ENCODE measurements around the gene IFITM1.
"Not testable (repeated sequence)": the region's sequence is repeated elsewhere in the genome, so short reads cannot be mapped to it uniquely, and the experiment has no call there.

Gene IFITM1

DNA sequence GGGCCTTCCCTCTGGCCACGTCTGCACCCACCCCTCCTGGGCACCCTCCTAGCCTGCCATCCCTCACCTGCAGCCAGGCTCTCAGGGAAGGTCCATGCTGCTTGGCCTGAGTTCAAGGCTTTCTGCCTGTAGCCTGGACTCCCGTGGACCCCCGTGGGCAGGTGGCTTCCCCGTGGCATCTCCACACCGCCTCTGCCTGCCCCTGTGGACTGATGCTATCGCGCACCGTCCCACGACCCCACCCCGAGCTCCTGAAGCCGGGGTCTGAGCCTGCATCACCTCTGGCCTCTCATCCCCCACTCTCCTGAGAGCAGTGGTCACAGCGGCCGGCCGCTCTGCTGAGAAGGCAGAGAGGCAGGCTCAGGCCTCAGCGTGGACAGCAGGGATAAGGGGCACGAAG is 19.1 kb upstream of the IFITM1 start:
- DNase-seq, result no peak

DNA sequence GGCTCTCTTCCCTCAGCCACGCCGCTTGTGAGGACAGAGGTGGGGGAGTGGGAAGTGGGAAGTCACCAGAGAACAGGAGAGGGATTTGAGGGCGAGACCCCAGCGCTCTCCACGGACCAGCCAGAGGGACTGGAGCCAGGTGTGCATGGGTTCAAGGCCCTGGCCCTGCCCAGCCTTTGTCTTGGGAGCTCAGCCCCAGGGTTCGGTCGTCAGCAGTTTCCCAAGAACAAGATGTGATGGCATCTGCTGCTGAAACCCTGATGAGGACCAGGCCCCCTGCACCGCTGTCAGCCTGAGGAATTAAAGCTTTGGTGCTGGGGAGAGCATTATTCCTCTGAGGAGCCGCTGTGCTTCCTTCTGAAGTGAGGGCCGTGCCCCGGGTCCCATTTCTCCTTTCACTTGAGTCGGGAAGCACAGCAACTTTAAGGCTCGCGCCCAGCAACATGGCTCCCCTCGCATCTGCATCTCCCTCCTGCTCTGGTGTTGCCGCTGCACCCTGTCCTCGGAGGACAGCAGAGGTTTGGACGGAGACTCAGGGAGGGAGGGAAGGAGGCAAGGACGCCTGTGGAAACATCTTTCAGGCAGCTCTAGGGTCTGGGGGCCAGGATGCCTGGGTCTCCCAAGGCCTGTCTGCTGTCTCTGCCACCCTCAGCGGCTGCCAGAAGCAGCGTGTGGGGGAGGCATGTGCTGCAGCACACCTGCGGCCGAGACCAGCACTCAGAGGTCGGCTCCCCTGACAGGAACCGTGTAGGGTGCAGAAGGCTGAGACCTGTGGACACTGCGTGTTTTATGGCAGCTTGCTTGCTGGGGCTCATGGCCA is 18.3 kb upstream of the IFITM1 start:
- no peak for DNase-seq

DNA sequence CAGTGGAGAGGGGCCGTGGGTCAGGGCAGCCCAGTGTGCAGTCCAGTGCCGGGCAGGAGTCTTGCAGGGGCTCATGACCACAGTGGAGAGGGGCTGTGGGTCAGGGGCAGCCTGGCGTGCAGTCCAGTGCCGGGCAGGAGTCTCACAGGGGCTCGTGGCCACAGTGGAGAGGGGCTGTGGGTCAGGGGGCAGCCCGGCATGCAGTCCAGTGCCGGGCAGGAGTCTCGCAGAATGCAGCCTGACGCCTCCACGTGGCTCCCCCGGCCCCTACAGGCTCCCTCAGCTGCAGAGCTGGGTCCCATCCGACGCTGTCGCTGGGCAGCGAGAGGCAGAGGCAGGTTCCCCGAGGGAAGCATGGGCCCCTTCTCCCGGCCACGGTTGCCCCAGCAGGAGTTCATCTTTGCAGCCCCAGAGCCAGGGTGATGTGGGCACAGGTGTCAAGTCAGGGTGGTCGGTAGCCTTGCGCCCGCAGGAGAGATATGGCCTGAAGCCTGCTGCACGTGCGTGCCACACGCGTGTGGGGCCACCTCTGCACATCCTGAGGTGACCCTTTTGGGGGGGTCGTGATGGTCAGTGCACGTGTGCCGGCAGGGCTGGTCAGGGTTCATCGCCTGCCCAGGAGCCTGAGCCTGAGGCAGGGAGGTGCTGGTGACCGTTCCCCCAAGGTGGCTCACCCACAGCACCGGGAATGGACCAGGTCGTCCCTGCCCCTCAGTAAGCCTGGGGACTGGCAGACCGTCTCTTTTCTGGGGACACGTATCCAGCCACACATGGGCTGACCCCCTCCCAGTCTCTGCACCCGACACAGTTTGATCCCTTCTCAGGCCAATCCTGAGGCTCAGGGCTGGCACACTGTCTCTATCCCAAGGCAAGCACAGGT is 17.4 kb upstream of the IFITM1 start:
- DNase-seq, result no peak

DNA sequence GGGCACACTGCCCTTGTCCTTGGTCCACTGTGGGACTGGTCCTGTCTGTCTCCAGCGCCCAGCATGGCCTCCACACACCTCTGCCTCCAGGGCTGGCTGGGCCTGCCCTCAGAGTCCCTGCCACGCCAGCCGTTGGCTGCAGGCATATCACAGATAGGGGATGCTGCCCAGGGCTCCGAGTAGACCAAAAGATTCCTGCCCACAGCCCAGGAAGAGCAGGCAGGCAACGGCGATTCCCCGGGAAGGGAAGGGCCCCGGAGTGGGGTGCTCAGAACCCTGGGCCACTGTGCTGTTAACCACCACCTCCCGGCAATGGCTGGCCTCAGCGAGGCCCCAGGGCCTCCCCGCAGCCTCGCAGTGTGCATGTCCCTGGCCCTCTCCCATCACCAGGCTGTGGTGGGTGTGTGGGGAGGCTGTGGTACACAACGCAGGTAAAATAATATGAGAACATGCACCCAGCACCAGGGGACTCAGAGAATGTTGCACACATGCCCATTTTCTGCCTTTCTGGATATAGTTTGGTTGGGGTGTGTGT is 16.7 kb upstream of the IFITM1 start:
- DNase-seq, result no peak

DNA sequence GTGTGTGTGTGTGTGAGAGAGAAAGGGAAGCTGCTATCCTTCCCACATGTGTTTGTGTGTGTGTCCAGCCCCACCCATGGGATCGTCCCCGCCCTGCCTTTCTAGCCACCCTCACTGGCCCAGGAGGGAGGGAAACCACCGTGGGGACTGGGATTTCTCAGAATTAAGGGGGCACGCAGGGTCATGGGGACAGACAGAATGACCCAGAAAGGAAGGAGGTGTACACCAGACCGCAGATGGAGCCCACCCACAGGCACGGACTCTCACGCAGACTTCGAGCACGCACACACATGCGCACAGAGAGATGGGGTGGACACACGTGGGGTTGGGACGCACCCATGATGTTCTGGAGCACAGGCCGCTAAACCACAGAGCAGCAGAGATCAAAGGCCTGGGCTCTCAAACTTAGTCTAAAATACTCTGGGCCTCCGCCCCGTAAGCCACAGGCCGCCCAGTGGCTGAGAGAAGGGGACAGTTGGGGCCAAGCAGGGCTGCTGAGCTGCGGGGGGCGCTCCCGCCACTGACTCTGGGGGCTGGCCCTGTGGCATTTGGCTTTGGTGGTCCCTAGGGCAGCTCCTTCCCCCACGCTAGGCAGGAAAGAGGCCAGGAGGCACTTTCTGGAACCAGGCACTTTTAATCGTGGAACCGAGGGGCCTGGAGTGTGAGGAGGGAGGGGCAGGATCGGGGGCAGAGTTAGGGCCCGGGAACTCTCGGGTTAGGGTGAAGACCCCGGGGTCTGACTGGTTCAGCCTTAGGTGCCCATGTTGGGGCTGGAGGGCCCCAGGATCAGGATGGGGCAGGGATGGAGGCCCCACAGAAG is 16.0 kb upstream of the IFITM1 start:
- DNase-seq, result no peak

DNA sequence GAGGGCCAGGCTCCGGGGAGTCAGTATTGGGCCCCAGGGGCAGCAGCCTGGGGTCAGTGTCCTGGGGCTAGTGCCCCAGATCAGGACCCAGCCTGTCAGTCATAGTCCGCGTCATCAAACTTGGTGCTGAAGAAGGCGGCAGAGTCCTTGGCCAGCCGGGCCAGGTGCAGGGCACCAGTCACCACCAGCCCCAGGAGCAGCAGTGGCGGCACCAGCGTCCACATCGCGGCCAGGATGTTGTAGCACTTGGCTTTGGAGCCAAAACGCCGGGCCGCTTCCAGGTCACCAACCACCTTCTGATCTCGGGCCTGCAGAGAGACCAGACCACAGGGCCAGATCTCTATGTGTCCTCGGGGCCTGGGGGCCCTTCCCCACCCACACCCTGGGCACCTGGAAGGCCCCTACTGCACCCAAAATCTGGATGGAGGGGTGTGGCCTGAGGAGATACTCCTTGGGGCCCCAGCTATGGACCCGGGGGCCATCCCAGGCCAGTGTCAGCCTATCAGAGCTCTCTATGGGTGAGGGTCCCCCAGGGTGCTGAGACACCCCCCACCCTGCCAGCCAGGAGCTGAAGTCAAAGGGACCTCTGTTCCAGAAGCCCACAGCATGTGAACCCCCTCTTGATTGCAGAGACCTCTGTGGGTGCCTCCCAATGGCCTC is 15.3 kb upstream of the IFITM1 start:
- no peak for DNase-seq

DNA sequence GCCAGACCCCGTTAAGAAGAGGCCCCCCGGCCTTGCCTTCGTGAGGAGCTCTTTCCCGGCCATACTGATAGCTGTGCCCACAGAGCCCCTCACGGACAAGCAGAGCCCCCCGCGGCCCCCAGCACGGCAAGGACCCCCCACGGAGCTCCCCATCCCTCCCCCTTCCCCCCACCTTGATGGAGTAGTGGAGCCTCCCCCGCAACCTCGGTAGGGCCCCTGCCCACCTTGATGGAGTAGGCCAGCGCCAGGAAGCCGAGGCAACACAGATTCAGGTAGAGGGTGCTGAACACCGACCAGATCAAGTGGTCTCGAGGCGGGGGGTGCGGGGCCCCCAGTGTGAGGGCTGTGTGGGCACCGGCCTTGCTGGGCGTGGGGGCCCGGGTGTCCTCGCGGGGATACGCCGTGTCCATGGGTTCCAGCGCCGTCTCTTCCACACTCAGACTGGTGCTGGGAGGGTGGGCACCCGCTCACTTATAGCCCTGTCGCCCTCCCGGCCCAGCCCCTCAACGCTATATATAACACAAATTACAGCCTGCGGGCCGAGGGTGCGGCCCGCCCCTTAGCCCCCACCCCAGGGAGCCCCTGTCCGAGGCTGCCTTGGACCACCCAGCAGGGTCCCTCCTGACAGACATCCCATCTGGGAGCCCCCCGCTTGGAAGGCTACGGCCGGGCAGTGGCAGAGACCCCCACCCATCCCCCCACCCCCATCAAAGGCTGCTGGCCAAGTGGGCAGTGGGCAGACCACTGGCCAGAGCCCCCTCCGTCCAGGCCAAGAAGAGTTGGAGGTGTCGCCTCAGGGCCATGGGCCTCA is 14.6 kb upstream of the IFITM1 start, which contains the start of gene IFITM5:
Gene IFITM5, minus strand, starts transcription at position 446 of the 811 bp plus-strand sequence. Its CDS starts 36 bp downstream, at position 410.
- DNase-seq, result no peak

DNA sequence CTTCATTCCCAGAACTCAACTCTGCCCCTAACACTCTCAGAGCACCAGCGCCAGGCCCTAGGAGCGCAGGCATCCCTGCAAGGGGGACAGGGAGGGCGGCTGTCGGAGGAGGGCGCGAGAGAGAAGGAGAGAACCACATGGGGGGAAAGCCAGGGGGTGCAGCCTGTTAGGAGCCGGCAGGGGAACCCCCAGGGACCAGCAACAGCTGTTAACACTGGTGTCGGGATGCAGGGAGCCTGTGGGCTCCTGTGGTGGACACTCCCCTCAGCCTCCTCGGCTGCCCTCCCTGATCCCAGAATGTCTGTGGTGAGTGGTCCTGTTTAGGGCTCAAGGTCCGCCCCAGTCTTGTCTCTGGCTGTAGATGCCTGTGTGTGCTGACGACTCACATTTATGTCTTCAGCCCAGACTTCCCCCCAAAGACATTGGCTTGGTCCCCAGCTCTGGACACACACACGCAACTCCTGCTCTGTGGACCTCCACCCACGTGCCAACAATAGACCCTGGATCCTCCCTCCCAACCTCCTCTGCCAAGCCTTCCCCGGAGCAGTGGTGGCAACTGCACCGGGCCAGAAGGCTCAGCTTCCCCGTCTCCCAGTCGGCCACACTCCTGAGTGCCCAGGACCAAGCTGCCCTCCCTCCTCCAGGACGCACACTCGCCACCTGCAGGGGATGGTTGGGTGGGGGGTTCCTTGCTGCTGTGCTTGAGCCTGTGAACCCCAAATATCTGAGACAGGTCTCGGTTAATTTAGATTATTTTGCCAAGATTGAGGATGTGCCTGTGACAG is 13.7 kb upstream of the IFITM1 start:
- no peak for DNase-seq

DNA sequence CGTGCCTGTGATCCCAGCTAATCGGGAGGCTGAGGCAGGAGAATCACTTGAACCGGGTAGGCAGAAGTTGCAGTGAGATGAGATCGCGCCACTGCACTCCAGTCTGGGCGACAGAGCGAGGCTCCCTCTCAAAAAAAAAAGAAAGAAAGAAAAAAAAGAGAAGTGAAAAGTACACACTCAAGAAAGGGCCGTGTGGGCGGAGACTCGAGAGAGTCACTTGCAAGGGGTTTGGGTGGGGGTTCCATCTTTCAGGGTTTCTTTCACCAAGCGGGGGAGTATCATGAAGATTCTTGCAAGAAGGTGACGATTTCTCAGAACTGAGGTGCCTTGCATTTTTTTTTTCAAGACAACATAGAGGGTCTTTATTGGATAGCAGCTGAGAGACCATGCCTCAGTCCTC is 10.5 kb upstream of the IFITM1 start:
- no peak for DNase-seq

DNA sequence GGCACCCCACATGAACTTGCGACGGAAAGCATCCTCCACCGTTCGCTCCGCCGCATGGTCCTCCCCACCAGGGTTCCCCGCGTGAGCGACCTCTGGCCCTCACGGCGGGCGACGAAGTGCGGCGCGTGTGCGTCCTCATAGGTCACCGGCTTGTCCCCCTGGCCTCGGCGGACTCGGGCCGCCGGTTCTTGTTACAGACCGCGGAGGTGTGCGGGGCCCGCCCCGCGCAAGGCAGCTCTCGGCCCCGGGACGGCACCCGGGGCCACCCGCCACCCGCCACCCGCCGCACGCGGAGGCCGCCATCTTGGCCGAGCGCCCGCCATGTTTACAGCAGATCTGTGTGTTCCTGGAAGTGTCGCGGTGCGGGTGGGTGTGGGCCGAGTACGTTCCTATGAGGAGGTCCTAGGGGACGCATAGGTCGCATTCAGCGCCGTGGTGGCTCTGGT is 9.8 kb upstream of the IFITM1 start:
- DNase-seq, result no peak

DNA sequence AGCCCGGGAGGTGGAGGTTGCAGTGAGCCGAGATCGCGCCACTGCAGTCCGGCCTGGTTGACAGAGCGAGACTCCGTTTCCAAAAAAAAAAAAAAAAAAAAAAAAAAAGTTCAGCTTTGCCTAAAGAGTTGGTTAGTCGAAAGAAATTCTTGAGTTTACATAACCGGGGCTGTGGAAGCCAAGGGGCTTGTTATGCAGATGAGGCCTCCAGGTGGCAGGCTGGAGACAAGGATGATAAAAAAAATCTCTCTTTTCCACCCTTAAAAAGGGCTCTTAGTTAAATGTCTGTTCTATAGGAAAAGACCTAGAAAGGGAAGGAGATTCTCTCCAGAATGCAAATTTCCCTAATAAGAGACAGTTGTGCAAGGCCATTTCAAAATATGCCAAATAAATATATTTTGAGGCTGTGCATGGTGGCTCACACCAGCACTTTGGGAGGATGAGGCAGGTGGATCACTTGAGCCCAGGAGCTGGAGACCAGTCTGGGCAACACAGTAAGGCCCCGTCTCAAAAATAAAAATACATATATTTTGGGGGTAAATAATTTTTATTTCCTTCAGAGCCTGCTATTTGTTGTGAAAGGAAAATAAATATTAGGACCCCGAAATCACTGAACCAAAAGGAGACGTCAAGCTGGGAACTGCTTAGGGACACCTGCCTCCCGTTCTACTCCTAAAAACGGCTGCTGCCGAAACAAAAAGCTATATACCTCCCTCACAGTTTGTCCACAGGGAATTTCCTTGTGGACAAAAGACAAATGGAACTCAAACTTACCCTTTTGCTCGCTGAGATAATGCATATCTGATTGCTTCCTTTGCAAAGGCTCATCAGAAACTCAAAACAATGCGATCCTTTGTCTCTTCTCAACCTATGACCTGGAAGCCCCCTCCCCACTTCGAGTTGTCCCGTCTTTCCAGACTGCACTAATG is 8.7 kb upstream of the IFITM1 start:
- peak; percentile 26 for DNase-seq

DNA sequence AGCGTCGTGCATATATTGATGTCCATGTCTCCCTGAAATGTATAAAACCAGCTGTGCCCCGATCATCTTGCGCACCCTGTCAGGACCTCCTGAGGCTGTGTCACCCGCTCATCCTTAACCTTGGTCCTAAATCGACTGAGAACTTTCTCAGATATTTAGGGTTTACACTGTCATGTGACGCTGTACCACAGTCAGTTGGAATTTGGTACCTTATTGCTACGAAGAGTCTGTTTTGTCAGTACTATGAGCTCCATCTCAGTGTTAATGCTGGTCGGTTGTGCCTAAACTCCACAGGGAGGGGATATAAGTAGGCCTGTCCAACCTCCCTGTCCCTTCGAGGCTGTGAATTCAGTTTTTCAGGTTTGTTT is 8.0 kb upstream of the IFITM1 start:
- no peak for DNase-seq

DNA sequence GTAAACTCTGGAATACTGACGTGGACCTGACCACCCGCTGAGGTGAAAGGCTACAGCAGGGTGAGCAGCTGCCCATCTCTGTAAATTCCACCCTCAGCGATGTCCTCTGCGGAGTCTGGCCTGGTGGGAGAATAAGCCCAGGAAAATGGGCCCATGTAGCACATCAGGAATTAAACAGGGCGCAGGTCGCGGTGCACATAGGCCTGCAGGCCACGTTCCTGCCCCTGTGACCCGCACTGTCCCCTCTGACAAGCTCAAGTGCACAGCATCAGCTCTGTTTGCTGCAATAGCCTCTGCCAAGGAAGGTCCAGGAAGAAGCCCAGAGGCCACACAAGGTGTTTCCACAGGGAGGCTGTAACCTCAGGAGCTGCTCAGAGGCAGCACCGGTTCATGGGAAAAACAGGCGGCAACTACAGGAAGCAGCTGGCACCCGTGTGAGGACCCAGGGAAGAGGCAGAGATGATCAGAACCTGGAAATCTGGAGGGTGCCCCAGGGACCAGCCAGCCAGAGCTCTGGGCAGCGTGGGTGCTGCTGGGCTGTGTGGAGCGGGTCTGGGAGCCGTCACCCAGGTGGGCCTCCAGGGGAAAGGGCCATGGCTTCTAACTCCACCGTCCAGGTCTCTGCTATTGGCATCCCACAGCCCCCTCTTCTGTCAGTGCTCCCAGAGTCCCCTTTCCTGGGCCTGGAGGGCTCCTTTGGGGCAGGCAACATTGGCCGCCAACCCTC is 7.0 kb upstream of the IFITM1 start:
- no peak for DNase-seq

DNA sequence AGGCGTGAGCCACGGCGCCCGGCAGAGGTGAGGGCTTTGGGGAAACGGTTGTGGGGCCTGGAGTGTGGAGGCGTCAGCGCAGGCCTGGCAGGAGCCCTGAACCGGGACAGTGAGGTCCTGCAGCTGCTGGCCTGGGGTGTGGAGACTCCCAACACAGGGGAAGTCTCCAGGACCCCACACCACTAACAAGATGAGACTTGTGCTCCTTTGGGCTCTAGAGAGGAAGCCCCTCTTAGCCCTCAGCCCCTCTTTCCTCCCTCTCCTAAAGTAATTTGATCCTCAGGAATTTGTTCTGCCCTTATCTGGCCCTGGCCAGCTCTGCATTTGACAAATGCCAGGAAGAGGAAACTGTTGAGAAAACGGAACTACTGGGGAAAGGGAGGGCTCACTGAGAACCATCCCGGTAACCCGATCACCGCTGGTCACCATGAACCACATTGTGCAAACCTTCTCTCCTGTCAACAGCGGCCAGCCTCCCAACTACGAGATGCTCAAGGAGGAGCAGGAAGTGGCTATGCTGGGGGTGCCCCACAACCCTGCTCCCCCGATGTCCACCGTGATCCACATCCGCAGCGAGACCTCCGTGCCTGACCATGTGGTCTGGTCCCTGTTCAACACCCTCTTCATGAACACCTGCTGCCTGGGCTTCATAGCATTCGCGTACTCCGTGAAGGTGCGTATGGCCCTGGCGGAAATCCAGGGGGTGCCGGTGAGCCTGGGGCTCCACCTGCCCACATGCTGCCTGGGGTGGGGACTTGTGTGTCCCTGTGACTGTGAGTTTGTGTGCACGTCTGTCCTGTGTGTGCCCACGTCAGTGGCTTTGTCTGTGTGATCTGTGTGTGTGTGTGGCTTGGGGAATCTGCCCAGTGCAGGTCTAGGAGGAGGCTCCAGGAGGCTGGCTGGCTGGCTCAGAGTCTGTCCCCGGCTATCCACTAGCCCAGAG is 5.8 kb upstream of the IFITM1 start, which contains the start of gene IFITM2:
Gene IFITM2, plus strand, starts transcription at position 51 of the 943 bp plus-strand sequence. Its CDS starts 377 bp downstream, at position 428.
- not testable (repeated sequence) for DNase-seq

DNA sequence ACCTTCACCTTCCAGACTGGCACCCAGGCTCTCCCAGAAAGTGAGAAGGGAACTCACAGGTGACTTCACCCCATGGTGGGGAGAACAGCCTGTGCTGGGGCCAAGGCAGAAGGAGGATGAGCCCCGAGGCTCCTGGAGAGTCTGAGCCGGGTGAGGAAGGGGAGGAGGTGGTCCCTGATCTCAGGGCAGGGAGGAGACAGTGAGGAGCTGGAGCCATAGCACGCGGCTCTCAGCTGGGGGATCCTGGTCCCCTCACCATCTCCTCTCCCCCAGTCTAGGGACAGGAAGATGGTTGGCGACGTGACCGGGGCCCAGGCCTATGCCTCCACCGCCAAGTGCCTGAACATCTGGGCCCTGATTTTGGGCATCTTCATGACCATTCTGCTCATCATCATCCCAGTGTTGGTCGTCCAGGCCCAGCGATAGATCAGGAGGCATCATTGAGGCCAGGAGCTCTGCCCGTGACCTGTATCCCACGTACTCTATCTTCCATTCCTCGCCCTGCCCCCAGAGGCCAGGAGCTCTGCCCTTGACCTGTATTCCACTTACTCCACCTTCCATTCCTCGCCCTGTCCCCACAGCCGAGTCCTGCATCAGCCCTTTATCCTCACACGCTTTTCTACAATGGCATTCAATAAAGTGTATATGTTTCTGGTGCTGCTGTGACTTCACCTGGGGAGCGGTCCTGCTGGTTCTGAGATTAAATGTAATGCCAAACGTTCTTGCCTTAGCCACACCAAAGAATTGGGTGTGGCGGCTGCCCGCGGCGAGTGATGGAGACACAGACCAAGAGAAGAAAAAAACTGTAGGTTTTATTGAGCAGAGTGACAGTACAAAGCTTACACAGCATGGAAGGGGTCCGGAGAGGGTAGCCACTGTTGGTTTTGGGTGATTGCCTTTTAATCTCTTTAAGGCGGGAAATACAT is 4.8 kb upstream of the IFITM1 start:
- DNase-seq, result not testable (repeated sequence)

DNA sequence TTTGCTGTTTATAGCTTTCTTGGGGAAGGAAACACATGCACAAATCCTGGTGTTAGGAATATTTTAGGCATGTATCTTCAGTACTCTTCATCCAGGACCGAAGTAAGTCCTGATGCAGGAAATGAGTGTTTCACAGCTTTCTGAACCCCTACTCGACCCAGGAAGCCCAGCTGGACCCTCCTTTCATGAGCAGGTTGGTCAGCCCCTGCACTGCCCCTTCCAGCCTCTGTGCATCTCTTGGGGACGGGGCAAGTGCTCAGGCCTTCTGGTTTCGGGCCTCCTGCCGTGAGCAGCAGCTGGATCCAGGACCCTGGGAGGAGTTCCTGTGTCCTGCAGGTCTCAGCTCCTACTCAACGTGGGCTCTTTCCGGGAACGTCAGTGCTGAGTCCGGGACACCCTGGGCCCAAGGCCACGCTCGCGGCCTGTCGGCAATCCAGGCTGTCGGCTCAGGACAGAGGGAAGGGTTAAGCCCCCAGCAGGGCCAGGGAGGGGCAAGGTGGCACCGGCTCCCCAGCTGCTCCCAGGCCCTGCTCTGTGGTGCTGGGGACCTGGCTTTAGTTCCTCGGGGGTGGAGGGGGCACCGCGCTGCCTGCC is 3.8 kb upstream of the IFITM1 start:
- not testable (repeated sequence) for DNase-seq

Data from NCI-H1105 (cell line).